Heart left ventricle (tissue), 16 donors: ENCODE data around the gene CHCHD6. TPM values are rescaled to one million over a fixed set of nuclear protein-coding genes. Genes with fewer than 3 reads are reported as not detected.

ENCODE experiments used
- ATAC-seq, 4 donors: fragments of 200-7000 bp; cut with Tn5 transposase; one replicate each; pipeline ENCODE4 v1.9.1; 2020 to 2022; ENCODE audit warnings: moderate library complexity in 4 of 4, mild to moderate bottlenecking in 3 of 4, moderate number of reproducible peaks in 1 of 4
- DNase-seq, 5 donors: peaks; one replicate each; pipeline ENCODE4 v3.0.0-alpha.2; 2020
- H3K27ac ChIP-seq, 12 donors: fragments of 200-600 bp; sonication (generic) in 4 of 12; one replicate each; pipeline versions ENCODE4 v1.5.0 to v1.8.0; 2016 to 2022; ENCODE audit warnings: mild to moderate bottlenecking in 2 of 12
- H3K27me3 ChIP-seq, 9 donors: fragments of 200-600 bp; sonication (generic) in 2 of 9; one replicate each; pipeline versions ENCODE4 v1.5.1 to v1.8.0; 2016 to 2022; ENCODE audit warnings: mild to moderate bottlenecking in 3 of 9
- H3K36me3 ChIP-seq, 9 donors: fragments of 200-600 bp; sonication (generic) in 2 of 9; one replicate each; pipeline versions ENCODE4 v1.5.0 to v1.8.0; 2018 to 2022; ENCODE audit warnings: mild to moderate bottlenecking in 2 of 9
- H3K4me1 ChIP-seq, 12 donors: fragments of 200-600 bp; sonication (generic) in 4 of 12; one replicate each; pipeline versions ENCODE4 v1.5.0 to v1.8.0; 2016 to 2022; ENCODE audit warnings: mild to moderate bottlenecking in 3 of 12
- H3K4me3 ChIP-seq, 12 donors: fragments of 200-600 bp; sonication (generic) in 4 of 12; one replicate each; pipeline versions ENCODE4 v1.5.0 to v1.8.0; 2017 to 2022; ENCODE audit warnings: mild to moderate bottlenecking in 9 of 12, moderate library complexity in 4 of 12
- H3K9me3 ChIP-seq, 12 donors: fragments of 200-600 bp; sonication (generic) in 4 of 12; one replicate each; pipeline versions ENCODE4 v1.5.0 to v1.8.0; 2016 to 2022; ENCODE audit warnings: mild to moderate bottlenecking in 1 of 12
- CTCF ChIP-seq, 12 donors: fragments of 200-600 bp; sonication (generic) in 4 of 12; IDR thresholded peaks; one replicate each; pipeline versions ENCODE4 v1.5.0 to v1.8.0; 2018 to 2022; ENCODE audit warnings: antibody characterized with exemption in 12 of 12, mild to moderate bottlenecking in 5 of 12
- POLR2A ChIP-seq, 2 donors: fragments of 450-650 bp; IDR thresholded peaks; one replicate each; pipeline ENCODE4 v1.6.1; 2017; ENCODE audit warnings: antibody characterized with exemption in 2 of 2, mild to moderate bottlenecking in 2 of 2, moderate library complexity in 2 of 2
- WGBS, 4 donors: extraction: QIAGEN DNeasy Blood & Tissue Kit in 2 of 4; methylation state at CpG; one replicate each; pipeline versions ENCODE4 v1.1.5 to v1.1.7; 2013 to 2018; 5-methylcytosine and 5-hydroxymethylcytosine counted together
- intact Hi-C, 10 donors: fragments of 100-400 bp; cut with DNase I; formaldehyde crosslinking; loops; one replicate each; pipeline versions ENCODE4 v1.11.1 to v1.14.2; 2022
- polyA plus RNA-seq, 2 donors: library from polyadenylated mRNA; stranded (reverse); fragments of 200-250 nt; gene quantifications; one replicate each; pipeline ENCODE4 v1.2.3, GENCODE V29; 2013
- total RNA-seq, 9 donors: library from RNA; depleted of rRNA in 2 of 9; stranded (reverse); fragments of >200 nt in 2 of 9; fragmentation: NEBNext Ultra II Directional in 3 of 9; extraction: Animal tissue kit (Norgen Biotek cat#: 25700) in 3 of 9; gene quantifications; one replicate each; pipeline versions ENCODE4 v1.1.0 to v1.2.4, GENCODE V29; 2016 to 2023
- donor health status: ischemic (EF 13 %, LVEDD 7.1; RV severe dilation, severe dysfunction).
- donor health status: healthy with polysubstance abuse.
- donor health status: DM: no; HTN: yes; CAD: no.
- donor health status: DM: no; HTN: no; CAD: no.
- donor health status: ischemic (EF 25% LVEDD 6.9; RV normal size, moderate dysfunction).
- donor health status: ischemic (EF 25% LVEDD 5.7; RV mildly dilated, moderate dysfunction).
- donor health status: healthy.
- donor health status: DM: yes; HTN: yes; CAD: no.
- donor health status: ischemic (EF 35%, LVEDD 5.7; RV mildly dilated, moderate dysfunction).
- donor health status: nonischemic (EF 11% LVEDD 7.7; RV severe dilation, severe dysfunction).
- donor health status: DM: yes; HTN: yes; CAD: no.
- donor health status: PGD.
- donor health status: ischemic (EF 29% LVEDD 5.4; RV normal size, mild dysfunction).
- donor health status: nonischemic (EF 23%, LVEDD 6.1; RV moderate dilation, normal function).

CHCHD6 gene
- total and polyA plus RNA-seq, 11 donors: 7.7 to 29.3 (median 11.6) TPM

GRCh38 chr3:126915015-126915414, 211.0 kb downstream of the CHCHD6 start:
- Histone ChIP-seq H3K36me3 (peaks cover 0 to 5% (median 0%) of the 10 kb centered on the region in 9 donors), H3K4me3 (no peak overlapping the region), H3K27me3 (peaks cover 0 to 38% (median 0%) of the 10 kb centered on the region in 9 donors), H3K4me1 (peaks cover 0 to 33% (median 0%) of the 10 kb centered on the region in 12 donors), H3K9me3 (peaks cover 0 to 6% (median 0%) of the 10 kb centered on the region in 12 donors), H3K27ac (no peak overlapping the region)
- DNase-seq: no peak
- ATAC-seq: no peak
- no peak for TF ChIP-seq CTCF (IDR thresholded peaks at IDR 0.05)
- TF ChIP-seq POLR2A (IDR thresholded peaks at IDR 0.05): no peak
- 94 to 100% (median 99%) methylated on average over 1 to 4 of the region's 4 CpGs for WGBS, 4 donors
- intact Hi-C loops: no loop called here

- intact Hi-C loops: no loop called here
- Histone ChIP-seq H3K36me3 (peaks cover 0 to 5% (median 0%) of the 10 kb centered on the region in 9 donors), H3K27me3 (peaks cover 0 to 38% (median 0%) of the 10 kb centered on the region in 9 donors), H3K4me1 (peaks cover 0 to 27% (median under 1%) of the 10 kb centered on the region in 12 donors), H3K4me3 (no peak overlapping the region), H3K27ac (no peak overlapping the region), H3K9me3 (peaks cover 0 to 12% (median 0%) of the 10 kb centered on the region in 12 donors)
- WGBS, 4 donors: 95 to 100% (median 97%) methylated on average over 2 to 4 of the region's 4 CpGs
- ATAC-seq (no peak), DNase-seq (no peak)
- TF ChIP-seq CTCF (IDR thresholded peaks at IDR 0.05) (no peak), POLR2A (IDR thresholded peaks at IDR 0.05) (no peak)
Measured at GRCh38 chr3:126916546-126916945, 212.5 kb downstream of the CHCHD6 start.

- ATAC-seq (no peak), DNase-seq (no peak)
- Histone ChIP-seq H3K27me3 (peaks cover 0 to 38% (median 0%) of the 10 kb centered on the region in 9 donors), H3K9me3 (peaks cover 0 to 12% (median 0%) of the 10 kb centered on the region in 12 donors), H3K4me3 (no peak overlapping the region), H3K36me3 (peaks cover 0 to 5% (median 0%) of the 10 kb centered on the region in 9 donors), H3K27ac (no peak overlapping the region), H3K4me1 (peaks cover 0 to 25% (median under 1%) of the 10 kb centered on the region in 12 donors)
- intact Hi-C loops: no loop called here
- TF ChIP-seq POLR2A (IDR thresholded peaks at IDR 0.05): no peak
- WGBS, 4 donors: 75 to 91% (median 86%) methylated on average over 6 of the region's 6 CpGs
Measured at GRCh38 chr3:126917232-126917804, 213.3 kb downstream of the CHCHD6 start.

GRCh38 chr3:126918355-126918821, 214.3 kb downstream of the CHCHD6 start:
- no peak for DNase-seq
- intact Hi-C loops: no loop called here
- ATAC-seq: no peak
- Histone ChIP-seq H3K27me3 (peaks cover 0 to 39% (median 0%) of the 10 kb centered on the region in 9 donors), H3K9me3 (peaks cover 0 to 12% (median 0%) of the 10 kb centered on the region in 12 donors), H3K36me3 (peaks cover 0 to 5% (median 0%) of the 10 kb centered on the region in 9 donors), H3K4me1 (peaks cover 0 to 14% (median 0%) of the 10 kb centered on the region in 12 donors), H3K4me3 (no peak overlapping the region), H3K27ac (no peak overlapping the region)
- no peak for TF ChIP-seq POLR2A (IDR thresholded peaks at IDR 0.05)
- no peak for TF ChIP-seq CTCF (IDR thresholded peaks at IDR 0.05)
